SK-N-MC (cell line): ENCODE data around the gene KCNH1.

Experiments
- EZH2 ChIP-seq: fragments of 200-600 bp; sonication (generic); IDR thresholded peaks from one replicate; pipeline ENCODE4 v1.6.1; 2017; ENCODE audit warnings: antibody characterized with exemption
- FOXP2 ChIP-seq: optimal IDR thresholded peaks from 2 replicates; pipeline ENCODE3; 2011; ENCODE audit warnings: mild to moderate bottlenecking, moderate library complexity; ENCODE audit not compliant: insufficient read depth; ENCODE audit errors: extremely low read length, control extremely low read depth
- POLR2AphosphoS5 ChIP-seq: IDR thresholded peaks from 2 replicates; pipeline ENCODE4 v1.6.1; 2012; ENCODE audit warnings: mild to moderate bottlenecking, low read depth, low read length, borderline replicate concordance

GRCh38 chr1:210908257-210908656, 225.7 kb downstream of the KCNH1 start:
- TF ChIP-seq POLR2AphosphoS5 (no peak), EZH2 (no peak), FOXP2 (no peak)
